K562 (cell line): Measurements from ENCODE around the gene DDX54. TPM values are rescaled to one million over a fixed set of nuclear protein-coding genes. Genes with fewer than 3 reads are reported as not detected.
A peak's percentile ranks its signal among the peaks of the same experiment; 100 is the strongest.

Source experiments
- BCLAF1 ChIP-seq, 2 experiments: fragments of 450-650 bp in 1 of 2; IDR thresholded peaks; 2 replicates each; pipeline ENCODE4 v1.6.1; 2011 to 2017; ENCODE audit warnings: low read depth in 2 of 2, antibody characterized with exemption in 1 of 2, borderline replicate concordance in 1 of 2, low read length in 1 of 2, mild to moderate bottlenecking in 1 of 2, mixed read lengths in 1 of 2; ENCODE audit not compliant: control insufficient read depth in 1 of 2
- DMBX1 ChIP-seq: fragments of 250-450 bp; sonication (Bioruptor Pico); IDR thresholded peaks from 2 replicates; pipeline ENCODE4 v1.8.0; 2022; ENCODE audit warnings: inconsistent platforms, mild to moderate bottlenecking, moderate library complexity, borderline replicate concordance
- KDM2B ChIP-seq: fragments of 250-450 bp; sonication (Bioruptor Pico); IDR thresholded peaks from 2 replicates; pipeline ENCODE4 v1.8.0; 2021; ENCODE audit warnings: mild to moderate bottlenecking, moderate library complexity
- MAFG ChIP-seq: fragments of 450-650 bp; conservative IDR thresholded peaks from 2 replicates; pipeline ENCODE4 v1.6.1; 2016; ENCODE audit warnings: missing genetic modification characterization, missing compliant biosample characterization
- MNT ChIP-seq, 2 experiments: fragments of 450-650 bp; conservative IDR thresholded peaks; 2 replicates each; pipeline ENCODE4 v1.6.1; 2017; ENCODE audit warnings: mild to moderate bottlenecking in 2 of 2, moderate library complexity in 2 of 2
- NR2C2 ChIP-seq, 2 experiments: fragments of 200-800 bp in 1 of 2; sonication (Bioruptor generic) in 1 of 2; sonication (generic) in 1 of 2; formaldehyde crosslinking in 1 of 2; IDR thresholded peaks; 2 replicates each; pipeline versions ENCODE4 v1.6.1 to v1.8.0; 2016 to 2022; ENCODE audit warnings: mild to moderate bottlenecking in 1 of 2, missing compliant biosample characterization in 1 of 2, missing genetic modification characterization in 1 of 2, missing genetic modification reagents in 1 of 2
- PHF8 ChIP-seq: fragments of 200-600 bp; sonication (generic); IDR thresholded peaks from 2 replicates; pipeline ENCODE4 v1.6.1; 2012; ENCODE audit warnings: mixed run types, mild to moderate bottlenecking, inconsistent platforms, low read length, moderate library complexity, borderline replicate concordance
- RUNX1 ChIP-seq: sonication (generic); IDR thresholded peaks from 2 replicates; pipeline ENCODE4 v1.6.1; 2016; ENCODE audit warnings: antibody characterized with exemption, low read depth
- SP1 ChIP-seq: sonication (generic); formaldehyde crosslinking; IDR thresholded peaks from 2 replicates; pipeline ENCODE4 v1.8.1; 2022; ENCODE audit warnings: mild to moderate bottlenecking, missing genetic modification reagents
- TBP ChIP-seq: optimal IDR thresholded peaks from 2 replicates; pipeline ENCODE3; 2011; ENCODE audit warnings: low read depth, low read length, improper control_type of control experiment
- USF1 ChIP-seq: sonication (generic); formaldehyde crosslinking; IDR thresholded peaks from 2 replicates; pipeline ENCODE4 v1.9.0; 2022; ENCODE audit warnings: mild to moderate bottlenecking, missing genetic modification reagents
- XRCC4 ChIP-seq: IDR thresholded peaks from one replicate; pipeline ENCODE4 v1.6.1; 2011; ENCODE audit not compliant: insufficient read depth, insufficient read length; ENCODE audit errors: extremely low read depth
- ZBTB11 ChIP-seq, 3 experiments: fragments of 200-800 bp in 1 of 3; fragments of 250-450 bp in 1 of 3; fragments of 450-650 bp in 1 of 3; sonication (Bioruptor Pico) in 1 of 3; sonication (Bioruptor generic) in 1 of 3; formaldehyde crosslinking in 1 of 3; IDR thresholded peaks; 2 replicates each; pipeline versions ENCODE4 v1.6.1 to v1.8.0; 2016 to 2022; ENCODE audit warnings: mild to moderate bottlenecking in 2 of 3, missing genetic modification characterization in 2 of 3, missing compliant biosample characterization in 1 of 3, moderate library complexity in 1 of 3
- ZBTB12 ChIP-seq: fragments of 250-450 bp; sonication (Bioruptor Pico); IDR thresholded peaks from 2 replicates; pipeline ENCODE4 v1.4.0; 2020
- polyA plus RNA-seq, 8 experiments: library from polyadenylated mRNA; depleted of rRNA in 4 of 8; stranded (reverse) in 5 of 8; unstranded in 3 of 8; fragments of >200 nt; fragmentation: Nextera tagmentation in 2 of 8; fragmentation: Illumina TruSeq in 1 of 8; extraction: Ambion mirVana in 2 of 8; extraction: Trizol in 1 of 8; gene quantifications; 2 replicates each; pipeline versions ENCODE4 v1.2.1 to v1.2.3, GENCODE V29; 2011 to 2014; ENCODE audit warnings: inconsistent platforms in 1 of 8, missing spikeins in 1 of 8
- total RNA-seq, 7 experiments: library from RNA; depleted of rRNA in 6 of 7; stranded (reverse); fragments of >200 nt in 6 of 7; fragmentation: Illumina TruSeq in 2 of 7; extraction: Trizol in 2 of 7; gene quantifications; 2 replicates each; pipeline versions ENCODE4 v1.2.1 to v1.2.3, GENCODE V29; 2011 to 2021; ENCODE audit warnings: low replicate concordance in 1 of 7

The DDX54 gene
- total and polyA plus RNA-seq, 9 of the 15 experiments (the other 6 are each of a cell fraction or from before 2014, with no cell fraction given) = 1.4 to 135 (median 51.4) TPM

- TF ChIP-seq USF1 (CRISPR knock-in tag) (peak; percentile 98), PHF8 (peak; percentile 94), XRCC4 (no peak), NR2C2 (CRISPR knock-in tag; IDR thresholded peaks at IDR 0.05) (no peak; the same call in 1 of the 2 replicates), NR2C2 (tag; IDR thresholded peaks at IDR 0.05) (no peak), ZBTB11 (CRISPR knock-in tag; IDR thresholded peaks at IDR 0.05) (peak in 1 of 3 experiments; percentile 17; a peak in 1 of 6 replicates), DMBX1 (CRISPR knock-in tag) (0 out of 2 replicates have a peak, but pooled peaks have one; percentile 0), MNT (conservative IDR thresholded peaks at IDR 0.05) (peak; percentile 99 to 100), ZBTB12 (CRISPR knock-in tag) (no peak), BCLAF1 (IDR thresholded peaks at IDR 0.05; ENCODE audit: borderline replicate concordance in 1 of 2, control insufficient read depth in 1 of 2, low read depth in 2 of 2, low read length in 1 of 2) (peak in 1 of 2 experiments; percentile 95; a peak in 2 of 4 replicates), TBP (peak; percentile 89), MAFG (tag) (no peak), KDM2B (CRISPR knock-in tag) (peak; percentile 65; the same call in 1 of the 2 replicates), SP1 (CRISPR knock-in tag) (peak; percentile 94), RUNX1 (no peak)
Measured at GRCh38 chr12:113185180-113186032, at the start of gene DDX54, which contains the start of gene RITA1 (continued).
